Stimulated activated CD8-positive, alpha-beta memory T cell treated with anti-CD3 and anti-CD28 coated beads, Interleukin-2, amount 100 ng/mL, for 48 hours (primary cell): Measurements from ENCODE around the gene CDC5L.

Experiments used
- DNase-seq, 2 donors: peaks; one replicate each; pipeline ENCODE4 v3.0.0-alpha.2; 2020; ENCODE audit warnings: low read depth in 2 of 2

Gene CDC5L

GRCh38 chr6:44452725-44453124, 65.2 kb downstream of the CDC5L start:
- DNase-seq, result no peak

- no peak for DNase-seq
Observed at GRCh38 chr6:44453146-44453545, 65.6 kb downstream of the CDC5L start.

GRCh38 chr6:44454198-44454597, 66.7 kb downstream of the CDC5L start:
- DNase-seq, result no peak

- peak; percentile 5 to 17 for DNase-seq
Observed at GRCh38 chr6:44456070-44456965, 68.8 kb downstream of the CDC5L start.

GRCh38 chr6:44456966-44457292, 69.4 kb downstream of the CDC5L start:
- no peak for DNase-seq

GRCh38 chr6:44457596-44457995, 70.1 kb downstream of the CDC5L start:
- DNase-seq, result no peak

- no peak for DNase-seq
Observed at GRCh38 chr6:44458551-44458950, 71.0 kb downstream of the CDC5L start.

- DNase-seq, result no peak
Observed at GRCh38 chr6:44462335-44462734, 74.8 kb downstream of the CDC5L start.

- DNase-seq, result no peak
Observed at GRCh38 chr6:44462797-44463727, 75.6 kb downstream of the CDC5L start.

- DNase-seq, result no peak
Observed at GRCh38 chr6:44463728-44464450, 76.4 kb downstream of the CDC5L start.

- no peak for DNase-seq
Observed at GRCh38 chr6:44464527-44465310, 77.2 kb downstream of the CDC5L start.

- no peak for DNase-seq
Observed at GRCh38 chr6:44466955-44467354, 79.4 kb downstream of the CDC5L start.

GRCh38 chr6:44468835-44469234, 81.3 kb downstream of the CDC5L start:
- no peak for DNase-seq

- no peak for DNase-seq
Observed at GRCh38 chr6:44470115-44470464, 82.6 kb downstream of the CDC5L start.

GRCh38 chr6:44470746-44471145, 83.2 kb downstream of the CDC5L start:
- no peak for DNase-seq

- DNase-seq, result no peak
Observed at GRCh38 chr6:44471271-44471981, 83.9 kb downstream of the CDC5L start.

GRCh38 chr6:44472250-44472945, 84.9 kb downstream of the CDC5L start:
- DNase-seq, result no peak

GRCh38 chr6:44473393-44474189, 86.1 kb downstream of the CDC5L start:
- DNase-seq, result no peak

GRCh38 chr6:44474190-44474631, 86.7 kb downstream of the CDC5L start:
- no peak for DNase-seq
